Muscle of back (tissue), 11 donors: ENCODE data around the gene SLC6A17. TPM values are rescaled to one million over a fixed set of nuclear protein-coding genes. Genes with fewer than 3 reads are reported as not detected.

Source experiments
- DNase-seq, 3 donors: peaks; one replicate each; pipeline versions ENCODE4 v3.0.0 to v3.0.0-alpha.2; 2013
- polyA plus RNA-seq, 10 donors: library from polyadenylated mRNA; unstranded; fragments of 120-200 nt; gene quantifications; one replicate each; pipeline ENCODE4 v1.2.1, GENCODE V29; 2013; ENCODE audit not compliant: insufficient read length in 10 of 10

Gene SLC6A17
- polyA plus RNA-seq, 10 donors: 0.29 to 1.7 (median 0.41) TPM

DNA sequence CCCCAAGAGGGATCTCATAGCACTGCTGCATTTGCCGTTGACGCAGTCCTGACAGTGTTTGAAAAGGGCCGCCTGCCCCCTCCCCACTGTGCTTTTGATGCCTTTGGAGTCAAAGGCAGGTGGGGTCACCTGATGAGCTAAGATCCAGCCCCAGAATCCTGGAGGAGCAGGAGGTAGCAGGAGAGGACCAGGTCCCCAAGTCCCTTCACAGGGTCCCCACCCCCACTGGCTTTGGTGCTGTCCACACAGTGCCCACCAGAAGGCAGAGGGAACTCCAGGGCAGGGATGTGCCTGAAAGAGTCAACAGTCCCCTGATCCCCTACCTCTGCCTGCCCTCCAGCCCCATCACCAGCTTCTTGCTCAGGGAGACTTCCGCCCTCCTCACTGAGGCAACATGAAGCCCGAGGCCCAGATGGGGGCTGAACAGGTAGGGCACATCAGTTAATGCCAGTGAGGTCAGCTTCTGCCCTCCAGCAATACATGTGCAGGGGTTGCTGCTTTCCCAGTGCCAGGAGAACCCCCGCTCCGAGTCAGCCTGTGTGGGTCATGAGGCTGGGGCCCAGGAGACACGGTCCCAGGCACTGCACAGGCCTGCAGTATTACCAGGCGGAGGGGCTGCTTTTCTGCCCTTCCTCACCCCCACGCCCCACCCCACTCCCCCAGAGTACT, 51.0 kb downstream of the SLC6A17 start:
- no peak for DNase-seq

DNA sequence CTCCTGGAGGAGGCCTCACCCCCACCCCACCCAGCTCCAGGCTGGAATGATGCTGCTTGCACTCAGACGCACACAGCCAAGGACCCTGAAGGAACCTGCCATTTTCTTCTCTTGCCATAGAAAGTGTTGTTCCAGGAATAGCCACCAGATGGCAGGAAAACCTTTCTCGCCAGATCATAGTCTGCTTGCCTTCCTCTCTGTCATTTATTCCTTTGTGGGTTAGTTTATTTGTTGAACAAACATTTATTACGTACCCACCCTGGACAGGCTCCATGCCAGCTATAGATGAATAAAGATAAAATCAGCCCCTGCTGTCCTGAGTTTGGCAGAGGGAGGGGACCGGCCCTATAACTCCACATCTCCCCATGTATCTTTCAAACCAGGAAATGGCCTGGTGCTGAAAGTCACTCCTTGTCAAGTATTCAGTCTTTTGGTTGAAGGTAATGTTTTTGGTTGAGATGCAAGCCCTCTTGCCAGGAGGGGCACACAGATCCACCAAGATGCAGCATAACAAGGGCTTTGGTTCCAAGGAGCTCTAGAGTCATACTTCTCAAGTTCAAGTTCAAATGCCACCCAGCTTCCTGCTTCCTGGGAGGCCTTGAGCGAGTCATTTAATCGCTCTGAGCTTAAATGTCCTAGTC, 52.8 kb downstream of the SLC6A17 start:
- peak; percentile 60 to 73 (median 66) for DNase-seq

GRCh38 chr1:110205156-110205555, 54.9 kb downstream of the SLC6A17 start:
- DNase-seq: no peak

GRCh38 chr1:110205591-110206155, 55.4 kb downstream of the SLC6A17 start:
- DNase-seq: no peak

DNA sequence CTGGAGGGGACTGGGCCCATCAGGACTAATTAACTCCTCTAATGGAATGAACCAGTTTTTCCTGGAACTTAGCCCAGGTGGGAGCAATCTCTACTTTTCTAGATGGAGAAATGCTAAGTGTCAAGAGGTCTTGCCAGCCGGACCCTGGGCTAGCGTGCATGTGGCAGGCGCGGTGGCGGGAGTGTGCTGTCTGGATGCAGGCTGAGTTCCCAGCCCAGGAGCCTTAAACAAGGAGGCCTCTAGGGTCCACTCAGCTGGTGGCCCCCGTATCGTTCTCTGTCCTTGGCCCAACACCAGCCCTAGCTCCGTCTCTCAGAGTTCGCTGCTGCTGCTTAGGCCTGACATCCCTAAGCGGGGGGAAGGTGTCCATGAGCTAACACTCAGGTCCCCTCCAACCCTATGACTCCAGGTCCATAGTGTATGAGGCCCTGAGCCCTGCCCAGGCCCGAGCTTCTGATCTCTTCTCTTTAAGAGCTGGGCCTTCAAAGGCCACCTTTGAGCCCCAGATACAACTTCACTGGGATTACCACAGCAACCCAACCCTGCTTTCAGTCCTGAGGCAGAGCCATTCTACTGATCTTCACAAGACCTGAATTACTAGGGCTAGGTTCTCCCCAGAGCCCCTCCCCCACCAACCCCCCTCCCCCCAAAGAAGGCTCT, 56.1 kb downstream of the SLC6A17 start:
- no peak for DNase-seq

- DNase-seq: peak in 1 of 3 donors; percentile 67
Observed at GRCh38 chr1:110207831-110208230, 57.5 kb downstream of the SLC6A17 start.

GRCh38 chr1:110208916-110209645, 58.8 kb downstream of the SLC6A17 start:
- no peak for DNase-seq

DNA sequence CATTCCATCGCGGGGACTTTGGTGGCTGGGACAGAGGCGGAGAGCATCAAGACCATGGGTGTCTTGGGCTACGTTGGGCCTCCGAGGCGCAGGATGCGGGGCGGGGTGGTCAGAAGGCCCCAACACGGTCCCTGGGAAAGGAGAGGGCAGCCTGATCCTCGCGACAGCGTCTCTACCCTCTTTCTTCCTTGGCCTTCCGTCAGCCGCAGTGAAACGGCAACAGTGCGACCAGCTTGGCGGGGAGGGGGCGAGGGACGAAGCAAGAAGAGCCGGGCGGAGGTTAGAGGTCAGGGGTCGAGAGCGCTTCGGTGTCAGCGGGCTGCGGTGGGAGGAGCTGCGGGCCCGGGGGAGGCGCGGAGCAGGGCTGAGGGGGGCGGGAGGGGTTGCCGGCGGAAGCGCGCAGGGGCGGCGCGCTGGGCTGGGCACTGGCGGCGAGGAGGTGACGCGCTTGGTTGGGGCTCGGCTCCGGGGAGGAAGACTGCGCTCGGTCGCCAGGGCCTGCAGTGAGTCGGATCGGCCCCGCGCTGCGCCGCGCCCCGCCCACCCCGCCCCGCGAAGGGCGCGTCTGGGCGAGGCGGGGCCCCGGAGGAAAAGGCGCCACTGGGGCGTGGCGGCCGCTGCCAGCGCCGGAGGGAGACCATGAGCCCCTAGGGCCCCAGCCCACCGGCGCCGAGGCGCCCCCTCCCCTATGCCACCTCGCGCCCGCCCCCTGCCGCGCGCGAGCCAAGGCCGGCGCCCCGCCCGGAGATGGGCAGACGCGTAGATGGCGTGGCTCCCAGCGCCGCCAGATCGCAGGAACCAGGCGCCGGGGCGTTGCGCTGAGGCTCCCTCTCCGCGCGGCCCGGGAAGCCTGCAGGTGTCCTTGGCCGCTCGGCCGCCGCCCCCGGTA, 59.7 kb downstream of the SLC6A17 start, which contains the start of gene KCNC4:
KCNC4 (plus strand) TSS at position 600 of the 889 bp plus-strand sequence. CDS start 1,186 bp downstream, outside the sequence.
- peak; percentile 62 to 76 (median 63) for DNase-seq

GRCh38 chr1:110210604-110211495, 60.6 kb downstream of the SLC6A17 start:
- peak in 1 of 3 donors; percentile 69 for DNase-seq

DNA sequence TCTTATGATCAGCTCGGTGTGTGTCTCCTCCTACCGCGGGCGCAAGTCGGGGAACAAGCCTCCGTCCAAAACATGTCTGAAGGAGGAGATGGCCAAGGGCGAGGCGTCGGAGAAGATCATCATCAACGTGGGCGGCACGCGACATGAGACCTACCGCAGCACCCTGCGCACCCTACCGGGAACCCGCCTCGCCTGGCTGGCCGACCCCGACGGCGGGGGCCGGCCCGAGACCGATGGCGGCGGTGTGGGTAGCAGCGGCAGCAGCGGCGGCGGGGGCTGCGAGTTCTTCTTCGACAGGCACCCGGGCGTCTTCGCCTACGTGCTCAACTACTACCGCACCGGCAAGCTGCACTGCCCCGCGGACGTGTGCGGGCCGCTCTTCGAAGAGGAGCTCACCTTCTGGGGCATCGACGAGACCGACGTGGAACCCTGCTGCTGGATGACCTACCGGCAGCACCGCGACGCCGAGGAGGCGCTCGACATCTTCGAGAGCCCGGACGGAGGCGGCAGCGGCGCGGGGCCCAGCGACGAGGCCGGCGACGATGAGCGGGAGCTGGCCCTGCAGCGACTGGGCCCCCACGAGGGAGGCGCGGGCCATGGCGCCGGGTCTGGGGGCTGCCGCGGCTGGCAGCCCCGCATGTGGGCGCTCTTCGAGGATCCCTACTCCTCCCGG, 61.3 kb downstream of the SLC6A17 start:
- peak in 1 of 3 donors; percentile 36 for DNase-seq

DNA sequence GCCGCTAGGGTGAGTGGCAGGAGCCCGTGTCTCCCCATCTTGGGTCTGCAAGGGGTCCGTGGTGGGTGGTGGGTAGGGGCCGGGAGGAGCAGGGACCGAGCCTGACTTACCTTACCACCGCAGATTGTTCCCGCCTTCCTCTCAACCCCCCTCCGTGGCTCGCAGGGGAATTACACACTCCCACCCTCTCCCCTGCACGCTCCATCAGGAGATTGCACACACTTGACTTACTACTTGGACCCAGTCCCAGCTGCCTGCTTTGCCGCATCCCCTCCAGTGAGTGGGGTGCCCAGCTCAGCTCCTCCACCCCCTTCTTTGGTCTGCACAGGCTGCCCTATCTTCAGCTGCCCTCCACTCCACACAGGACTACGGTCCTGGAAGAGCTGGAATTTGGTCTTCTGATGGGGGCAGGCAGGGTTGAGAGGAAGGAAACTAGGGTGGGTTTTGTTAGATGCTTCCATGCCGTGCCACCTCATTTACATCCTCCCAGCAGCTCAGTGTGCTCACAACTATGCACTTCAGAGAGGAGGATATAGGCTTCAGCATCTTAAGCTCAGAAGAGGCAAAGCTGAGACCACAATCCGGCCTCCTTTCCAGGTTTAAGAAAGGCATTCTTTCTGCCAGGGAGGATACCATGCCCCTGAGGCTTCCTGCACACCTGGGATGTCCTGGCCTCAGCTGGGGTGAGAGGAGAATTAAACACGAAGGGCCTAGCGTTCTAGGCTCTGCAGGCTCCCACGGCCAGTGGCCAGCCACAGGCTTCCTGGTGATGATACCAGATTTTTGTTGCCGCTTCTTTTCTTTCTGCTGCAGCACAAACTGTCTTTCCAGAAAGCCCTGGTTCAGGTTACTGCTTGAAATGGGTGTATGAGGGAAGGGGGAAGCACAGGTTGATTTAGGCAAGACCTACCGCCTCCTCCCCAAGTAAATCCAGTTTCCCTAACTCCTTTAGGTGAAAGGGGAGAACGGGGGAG, 62.2 kb downstream of the SLC6A17 start:
- DNase-seq: no peak

- no peak for DNase-seq
Observed at GRCh38 chr1:110213143-110213540, 62.8 kb downstream of the SLC6A17 start.

GRCh38 chr1:110214454-110215404, 64.4 kb downstream of the SLC6A17 start:
- no peak for DNase-seq

GRCh38 chr1:110215621-110216515, 65.6 kb downstream of the SLC6A17 start:
- DNase-seq: no peak

DNA sequence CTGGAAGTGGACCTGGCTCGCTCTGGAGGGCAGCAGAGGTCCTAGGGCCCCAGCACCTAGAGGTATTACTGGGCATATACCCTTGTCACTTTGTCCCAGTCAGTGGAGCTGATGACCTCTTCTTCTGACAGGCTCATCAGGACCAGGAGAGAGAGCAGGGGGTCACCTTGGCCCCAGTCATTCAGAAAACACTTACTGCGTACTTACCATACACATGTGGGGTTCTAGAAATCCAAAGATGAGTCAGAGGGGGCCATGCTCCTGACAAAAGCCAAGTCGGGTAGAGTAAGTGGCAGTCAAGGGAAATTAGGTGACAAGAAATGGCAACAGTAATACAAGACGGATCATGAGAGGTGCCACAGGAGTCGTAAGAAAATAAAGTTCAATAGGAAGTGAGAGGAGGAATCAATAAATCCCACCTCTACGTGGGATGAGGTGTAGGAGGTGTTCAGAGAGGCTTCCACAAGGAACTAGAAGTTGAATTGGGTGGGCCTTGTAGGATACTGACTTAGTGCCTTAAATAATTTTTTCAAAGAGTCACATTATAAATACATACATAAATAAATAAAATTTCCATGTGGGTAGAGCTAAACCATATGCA, 66.7 kb downstream of the SLC6A17 start:
- DNase-seq: no peak
